HL-60/S4 treated with phorbol 12-myristate 13-acetate at 8.2 ng/mL for 4 days and 3 days (cell line): ENCODE data around the gene PXDN.

Source experiments
- in situ Hi-C: fragments of 300-500 bp; cut with MboI; formaldehyde crosslinking; loops from 2 replicates; pipeline ENCODE4 v1.15.0; 2022; ENCODE audit warnings: low sequenced_read_pairs

PXDN gene

DNA sequence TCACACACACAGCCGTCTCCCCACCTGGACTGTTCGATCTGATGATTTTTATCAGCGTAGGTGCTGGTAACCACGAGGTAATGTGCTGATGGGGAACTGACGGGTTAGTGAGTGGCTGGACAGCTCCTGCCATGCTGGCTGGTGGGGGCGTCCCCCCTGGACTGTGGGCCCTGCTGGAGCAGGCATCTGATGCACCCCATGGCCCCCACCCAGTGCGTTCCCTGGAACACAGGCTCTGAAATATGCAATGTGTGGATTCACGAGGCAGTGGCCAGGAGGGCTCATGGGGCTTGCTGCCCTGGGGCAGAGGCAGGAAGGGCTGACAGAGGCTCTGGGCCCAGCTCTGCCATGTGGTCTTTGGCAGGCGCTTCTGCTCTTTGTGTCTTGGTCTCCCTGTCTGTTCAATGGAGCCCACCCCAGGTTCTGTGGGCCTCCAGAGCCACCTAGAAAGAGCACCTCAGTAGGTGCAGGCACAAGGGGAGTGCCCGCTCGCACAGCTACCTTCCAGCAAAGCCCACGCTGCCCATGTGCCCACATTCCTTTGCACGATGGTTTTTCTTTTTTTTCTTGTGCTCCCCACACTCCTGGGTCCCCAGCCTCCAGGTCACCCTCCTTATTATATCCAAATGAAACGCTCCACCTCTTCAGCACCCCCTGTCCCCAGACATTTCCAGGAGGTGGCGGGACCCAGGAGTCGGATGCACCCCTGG, 10.3 kb upstream of the PXDN start:
- in situ Hi-C loops: no loop called here

DNA sequence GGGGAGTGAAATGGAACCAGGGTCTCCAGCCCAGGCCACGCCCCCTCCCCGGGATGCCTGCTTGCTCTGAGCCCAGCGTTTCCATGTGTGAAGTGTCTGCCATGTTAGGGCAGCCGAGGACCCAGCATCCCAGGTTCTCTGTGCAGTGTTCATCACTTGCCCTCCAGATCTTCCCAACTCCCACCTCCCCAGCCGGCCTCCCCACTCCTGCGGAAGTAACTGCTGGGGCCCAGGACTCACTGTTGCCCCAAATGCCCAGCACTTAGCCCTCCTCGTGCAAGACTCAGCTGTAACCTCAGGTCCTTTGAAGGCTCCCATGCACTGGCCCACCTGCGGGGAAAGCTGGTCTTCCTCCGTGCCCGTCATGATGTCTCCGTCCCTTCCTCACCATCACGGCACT, 9.7 kb upstream of the PXDN start:
- in situ Hi-C loops: no loop called here

DNA sequence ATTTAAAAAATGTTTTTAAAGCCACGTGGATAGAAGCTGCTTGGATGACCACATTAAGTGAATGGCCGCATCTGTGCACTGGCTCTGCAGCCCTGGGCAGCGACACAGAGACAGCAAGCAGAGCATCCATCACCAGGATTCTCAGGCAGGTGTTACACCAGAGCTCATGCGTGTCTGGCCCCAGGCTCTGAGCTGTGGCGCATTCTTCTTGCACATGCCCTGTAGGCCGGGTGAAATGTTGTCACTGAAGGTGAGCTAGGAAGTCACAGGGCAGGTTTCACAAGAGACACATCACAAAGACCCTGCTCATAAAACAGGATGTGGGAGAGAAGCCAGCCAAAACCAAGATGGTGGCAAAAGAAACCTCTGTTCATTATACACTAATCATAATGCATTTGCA, 8.4 kb upstream of the PXDN start:
- in situ Hi-C loops: no loop called here

DNA sequence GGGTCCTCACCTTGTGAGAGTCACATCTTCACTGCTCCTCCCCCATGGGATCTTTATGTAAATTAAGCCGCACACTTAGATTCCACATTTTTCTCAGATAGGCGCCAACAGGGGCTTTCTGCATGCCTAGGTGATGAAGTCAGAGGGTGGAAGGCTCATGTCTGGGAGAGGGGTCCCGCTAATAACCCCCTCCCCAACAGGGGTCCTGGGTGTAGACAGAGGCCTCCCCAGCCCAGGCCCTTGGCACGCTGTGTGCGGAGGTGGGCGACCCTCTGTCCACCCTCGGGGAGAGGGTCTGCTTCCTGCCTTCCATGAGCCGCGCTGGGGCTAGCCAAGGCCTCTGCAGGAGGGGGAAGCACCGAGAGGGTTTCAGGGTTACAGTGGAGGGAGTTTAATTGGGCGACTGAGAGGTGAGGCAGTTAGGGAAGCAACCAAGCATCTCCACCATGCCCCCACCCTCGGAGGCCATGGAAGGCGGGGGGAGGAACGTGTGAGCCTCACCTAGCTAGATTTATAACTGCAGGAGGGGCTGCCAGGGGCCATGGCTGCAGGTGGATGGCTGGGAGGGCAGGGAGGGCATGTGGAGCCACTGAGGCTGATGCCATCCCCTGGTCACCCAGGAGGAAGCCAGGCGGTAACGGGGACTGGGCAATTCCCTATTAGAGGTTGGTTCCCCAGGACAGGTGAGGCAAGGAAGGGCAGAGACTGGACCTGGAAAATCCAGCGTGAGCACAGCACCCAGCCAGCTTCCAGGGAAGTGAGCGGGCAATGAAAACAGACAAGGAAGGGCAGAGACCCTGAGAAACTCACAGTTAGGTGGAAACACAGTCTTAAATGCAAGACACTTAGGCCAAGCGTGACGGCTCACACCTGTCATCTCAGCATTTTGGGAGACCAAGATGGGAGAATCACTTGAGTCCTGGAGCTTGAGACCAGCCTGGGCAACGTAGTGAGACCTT, 7.7 kb upstream of the PXDN start:
- in situ Hi-C loops: no loop called here

DNA sequence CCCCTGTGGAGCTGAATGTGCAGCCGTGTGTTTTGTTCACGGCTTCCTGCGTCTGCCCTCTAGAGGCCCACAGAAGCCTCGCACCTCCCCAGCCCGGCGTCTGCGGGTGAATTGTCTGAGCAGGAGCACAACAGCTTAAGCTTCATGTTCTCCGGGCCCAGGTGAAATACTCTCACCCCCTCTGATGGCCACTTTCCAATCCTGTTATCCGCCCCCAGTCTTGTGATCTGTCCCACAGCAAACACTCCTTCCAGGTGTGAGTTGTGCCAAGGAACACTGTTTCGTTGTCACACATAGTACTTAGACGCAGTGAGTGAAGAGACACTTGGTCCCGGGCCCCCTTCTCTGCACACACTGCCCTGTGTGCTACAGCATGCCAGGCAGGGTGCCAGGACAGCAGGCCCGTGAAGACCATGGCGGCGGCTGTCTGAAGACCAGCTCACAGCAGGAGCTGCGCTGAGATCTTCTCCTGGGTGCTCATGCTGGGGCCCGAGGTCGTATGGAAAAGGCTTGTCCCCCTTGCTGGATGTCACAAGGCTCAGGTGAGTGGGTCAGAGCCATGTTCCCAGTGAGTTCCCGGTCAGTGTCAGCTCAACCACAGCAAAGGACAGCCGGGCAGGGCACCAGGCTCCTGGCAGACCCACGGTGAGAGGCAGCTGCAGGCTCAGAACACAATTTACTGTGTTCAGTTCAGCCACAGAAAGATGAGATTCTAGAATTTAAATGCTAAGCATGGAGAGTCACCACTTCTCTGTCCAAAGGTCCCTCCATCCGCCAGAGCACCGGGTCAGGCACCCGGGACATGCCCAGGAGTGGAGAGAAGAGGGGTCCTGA, 6.8 kb upstream of the PXDN start:
- in situ Hi-C loops: no loop called here

DNA sequence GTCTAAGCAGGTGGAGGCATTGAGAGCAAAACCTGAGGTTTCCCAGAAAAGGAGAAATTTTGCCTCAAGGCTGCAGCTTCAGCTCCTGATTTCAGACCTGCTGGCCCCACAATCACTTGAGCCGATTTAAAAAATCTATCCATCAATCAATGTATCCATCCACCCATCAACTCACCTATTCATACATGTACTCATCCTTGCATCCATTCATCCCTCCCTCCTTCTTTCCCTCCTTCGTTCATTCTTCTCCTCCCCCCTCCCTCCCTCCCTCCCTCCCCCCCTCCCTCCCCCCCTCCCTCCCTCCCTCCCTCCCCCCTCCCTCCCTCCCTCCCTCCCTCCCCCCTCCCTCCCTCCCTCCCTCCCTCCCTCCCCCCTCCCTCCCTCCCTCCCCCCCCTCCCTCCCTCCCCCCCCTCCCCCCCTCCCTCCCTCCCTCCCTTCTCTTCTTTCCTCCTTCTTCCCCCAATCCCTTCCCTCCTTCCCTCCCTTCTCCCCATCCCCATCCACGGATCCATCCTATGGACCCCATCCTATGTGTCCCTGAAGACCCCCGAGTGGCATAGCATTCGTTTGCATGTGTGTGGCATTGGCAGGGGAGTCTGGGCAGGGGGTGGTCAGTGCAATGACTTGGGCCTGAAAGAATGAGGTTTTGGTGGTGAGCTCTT, 6.1 kb upstream of the PXDN start:
- in situ Hi-C loops: no loop called here

DNA sequence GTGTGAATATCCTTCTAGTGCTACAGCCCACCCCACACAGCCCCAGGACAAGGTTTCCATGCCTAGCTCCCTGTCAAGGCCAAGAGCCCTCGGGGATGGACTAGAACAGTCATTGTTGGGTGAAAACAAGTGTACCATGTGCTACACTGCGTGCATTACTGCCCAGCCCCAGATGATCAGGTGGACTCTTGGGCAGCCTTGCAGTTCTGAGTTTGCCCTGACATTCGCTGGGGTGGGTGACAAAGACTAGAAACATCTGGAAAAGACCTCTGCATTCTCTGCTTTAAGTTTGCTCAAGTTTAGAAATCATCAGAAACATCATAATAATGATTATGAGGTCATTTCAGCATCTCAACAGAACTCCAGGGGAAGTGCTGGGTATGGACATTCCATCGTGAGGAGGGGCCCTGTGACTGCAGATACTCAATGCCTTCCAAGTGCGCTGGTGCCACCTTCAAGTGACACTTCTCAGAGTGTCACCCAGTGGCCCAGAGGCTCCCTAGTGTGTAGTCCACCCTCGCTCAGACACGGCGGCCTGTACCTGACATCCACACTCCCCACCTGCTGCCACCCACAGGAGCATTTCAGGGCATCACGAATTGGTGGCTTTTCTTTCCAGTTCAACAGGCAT, 5.3 kb upstream of the PXDN start:
- in situ Hi-C loops: no loop called here

DNA sequence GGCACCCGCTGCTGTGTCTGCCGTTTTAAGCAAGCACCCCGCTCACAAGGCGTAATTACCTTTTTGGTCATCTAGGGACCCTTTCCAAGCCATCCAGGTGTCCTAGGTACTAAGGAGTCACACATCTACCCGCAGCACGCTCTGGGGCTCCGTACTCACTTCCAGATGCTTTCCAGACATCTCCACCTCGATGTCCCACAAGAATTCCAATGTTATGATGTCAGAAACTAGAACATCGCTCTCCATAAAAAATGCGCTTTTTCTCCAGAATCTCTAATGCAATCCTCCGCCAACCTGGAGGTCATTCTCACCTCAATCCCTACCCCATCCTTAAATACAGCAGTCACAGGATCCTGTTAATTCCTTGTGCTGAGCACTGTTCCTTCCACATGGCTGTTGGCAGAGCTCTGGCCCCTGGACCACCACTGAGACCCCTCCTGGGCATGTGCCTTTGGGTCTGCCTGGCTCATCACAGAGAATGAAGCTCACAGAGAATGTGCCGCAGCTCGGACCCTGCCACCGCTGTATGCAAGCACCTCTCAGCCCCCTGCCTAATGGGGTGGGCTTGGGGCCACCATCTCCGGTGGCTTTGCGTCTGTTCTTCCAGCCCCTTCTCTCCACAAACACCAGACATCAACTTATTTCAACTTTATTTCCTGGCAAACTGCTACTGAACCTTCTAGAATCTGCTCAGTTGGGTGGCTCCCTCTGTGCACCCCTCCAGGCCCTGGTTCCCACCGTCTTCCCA, 4.6 kb upstream of the PXDN start:
- in situ Hi-C loops: no loop called here

DNA sequence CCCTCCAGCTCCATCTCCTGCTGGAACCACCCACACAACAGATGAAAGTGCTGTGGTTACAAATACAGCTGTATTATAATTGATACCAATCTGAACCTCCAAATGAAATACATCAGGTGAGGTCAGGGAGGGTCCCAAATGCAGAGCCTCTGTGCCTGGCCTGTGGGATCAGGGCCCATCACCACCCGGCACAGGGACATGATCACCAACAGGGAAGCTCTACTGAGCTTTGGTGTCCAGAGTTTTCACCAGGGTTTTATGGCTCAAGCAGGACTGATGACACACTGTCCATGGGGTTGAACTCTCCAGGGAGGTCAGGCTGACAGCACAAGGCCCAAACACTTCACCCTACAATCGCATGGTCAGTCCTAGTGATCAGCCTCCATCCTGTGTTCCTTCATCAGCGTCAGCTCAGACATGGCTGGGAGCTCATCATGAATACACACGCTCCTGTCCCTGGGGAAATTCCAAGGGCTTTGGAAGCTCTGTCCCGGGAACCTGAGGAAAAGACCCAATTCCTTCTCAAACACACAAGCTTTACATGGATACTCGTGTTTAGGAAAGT, 3.9 kb upstream of the PXDN start:
- in situ Hi-C loops: no loop called here

DNA sequence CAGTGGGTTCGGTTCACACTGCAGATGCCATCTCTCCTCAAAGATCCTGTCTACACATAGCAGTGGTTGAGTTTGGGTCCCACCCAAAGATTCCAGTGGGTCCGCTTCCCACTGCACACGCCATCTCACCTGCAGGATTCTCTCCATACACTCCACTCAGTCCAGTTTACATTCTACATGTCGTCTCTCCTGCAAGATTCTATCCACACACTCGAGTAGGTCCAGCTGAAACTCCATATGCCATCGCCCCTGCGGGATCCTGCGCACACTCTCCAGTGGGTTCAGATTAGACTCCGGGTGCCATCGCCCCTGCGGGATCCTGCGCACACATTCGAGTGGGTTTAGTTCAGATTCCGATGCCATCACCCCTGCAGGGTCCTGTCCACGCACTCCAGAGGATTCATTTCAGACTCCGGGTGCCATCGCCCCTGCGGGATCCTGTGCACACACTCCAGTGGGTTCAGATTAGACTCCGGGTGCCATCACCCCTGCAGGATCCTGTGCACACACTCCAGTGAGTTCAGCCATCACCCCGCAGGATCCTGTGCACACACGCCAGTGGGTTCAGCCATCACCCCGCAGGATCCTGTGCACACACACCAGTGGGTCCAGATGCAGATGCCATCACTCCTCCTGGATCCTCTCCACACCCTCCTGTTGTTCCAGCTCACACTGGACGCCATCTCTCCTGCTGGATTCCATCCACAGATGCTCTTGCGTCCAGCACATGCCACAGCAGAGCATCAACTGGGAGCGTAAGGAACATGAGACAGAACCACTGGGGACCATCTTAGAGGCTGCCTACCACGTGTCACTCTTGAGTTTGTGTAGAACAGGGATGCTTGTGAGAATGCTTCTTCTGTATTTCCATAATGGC, 3.0 kb upstream of the PXDN start:
- in situ Hi-C loops: no loop called here

DNA sequence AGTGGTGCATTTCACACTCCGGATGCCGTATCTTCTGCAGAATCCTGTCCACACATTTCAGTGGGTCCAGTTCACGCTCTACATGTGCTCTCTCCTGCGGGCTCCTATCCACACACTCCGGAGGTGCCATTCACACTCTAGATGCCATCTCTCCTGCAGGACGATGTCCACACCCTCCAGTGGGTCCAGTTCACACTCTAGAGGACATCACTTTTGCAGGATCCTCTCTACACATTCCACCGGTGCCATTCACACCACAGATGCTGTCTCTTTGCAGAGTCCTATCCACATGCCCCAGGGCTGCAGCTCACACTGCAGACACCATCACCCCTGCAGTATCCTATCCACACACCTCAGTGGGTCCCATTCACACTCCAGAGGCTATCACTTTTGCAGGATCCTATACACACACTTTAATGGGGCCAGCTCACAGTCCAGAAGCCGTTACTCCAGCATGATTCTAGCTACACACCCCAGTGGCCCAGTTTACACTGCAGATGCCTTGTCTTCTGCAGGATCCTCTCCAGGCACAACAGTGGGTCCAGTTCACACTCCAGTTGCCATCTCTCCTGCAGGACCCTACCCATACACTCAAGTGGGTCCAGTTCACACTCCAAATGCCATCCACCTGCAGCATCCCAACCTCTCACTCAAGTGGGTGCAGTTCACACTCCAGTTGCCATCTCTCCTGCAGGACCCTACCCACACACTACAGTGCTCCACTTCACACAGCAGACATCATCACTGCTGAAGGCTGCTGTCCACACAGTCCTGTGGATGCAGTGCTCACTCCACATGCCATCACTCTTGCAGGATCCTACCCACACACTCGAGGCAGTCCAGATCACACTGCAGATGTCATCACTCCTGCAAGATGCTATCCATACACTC, 2.1 kb upstream of the PXDN start:
- in situ Hi-C loops: no loop called here

DNA sequence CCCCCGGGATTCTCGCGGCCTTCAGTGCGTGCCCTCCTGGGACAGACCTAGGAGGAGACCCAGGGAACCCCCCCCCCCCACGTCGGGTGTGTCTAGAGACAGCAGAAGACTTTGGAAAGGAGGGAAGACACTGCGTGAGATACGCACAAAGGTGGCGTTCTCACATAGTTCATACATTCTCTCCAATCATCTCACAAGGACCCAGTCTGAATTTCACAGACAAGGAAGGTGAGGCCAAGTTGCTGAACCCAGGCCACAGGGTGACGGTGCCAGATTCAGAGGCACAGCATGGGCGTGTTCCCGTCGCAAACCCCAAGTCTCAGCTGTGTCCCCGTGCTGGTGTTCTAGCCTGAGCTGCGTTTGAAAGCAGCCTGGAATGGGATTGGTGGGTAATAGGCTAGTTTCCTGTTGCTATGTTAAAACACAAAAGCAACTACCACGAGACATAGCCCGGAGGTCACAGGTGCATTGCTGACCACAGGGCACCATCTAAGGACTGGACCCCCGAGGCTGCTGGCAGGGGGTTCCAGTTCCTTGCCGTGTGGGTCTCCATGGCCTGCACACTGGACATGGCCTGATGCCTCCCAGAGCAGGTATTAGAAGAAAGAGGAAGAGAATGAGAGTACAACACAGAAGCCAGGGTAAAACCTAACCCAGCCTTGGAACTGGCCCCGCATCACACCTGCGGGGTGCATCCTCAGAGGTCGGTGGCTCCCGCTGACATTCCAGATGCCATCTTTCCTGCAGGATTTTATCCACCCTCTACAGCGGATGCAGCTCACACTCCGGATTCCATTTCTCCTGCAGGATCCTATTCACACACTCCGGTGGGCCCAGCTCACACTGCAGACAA, 1.1 kb upstream of the PXDN start:
- in situ Hi-C loops: no loop called here

DNA sequence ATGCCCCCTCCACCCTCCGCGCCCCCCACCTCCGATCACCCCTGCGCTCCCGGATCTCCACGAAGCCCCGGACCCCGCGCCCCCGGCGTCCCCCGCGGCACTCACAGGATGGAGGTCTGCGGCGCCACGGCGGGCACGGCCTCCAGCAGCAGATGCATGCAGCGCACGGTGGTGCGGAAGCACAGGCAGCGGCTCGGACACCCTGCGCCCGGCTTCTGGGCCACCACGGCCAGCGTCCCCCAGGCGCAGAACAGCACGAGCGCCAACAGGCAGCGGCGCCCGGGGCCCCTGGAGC, 217 bp downstream of the PXDN start:
- in situ Hi-C loops: no loop called here

DNA sequence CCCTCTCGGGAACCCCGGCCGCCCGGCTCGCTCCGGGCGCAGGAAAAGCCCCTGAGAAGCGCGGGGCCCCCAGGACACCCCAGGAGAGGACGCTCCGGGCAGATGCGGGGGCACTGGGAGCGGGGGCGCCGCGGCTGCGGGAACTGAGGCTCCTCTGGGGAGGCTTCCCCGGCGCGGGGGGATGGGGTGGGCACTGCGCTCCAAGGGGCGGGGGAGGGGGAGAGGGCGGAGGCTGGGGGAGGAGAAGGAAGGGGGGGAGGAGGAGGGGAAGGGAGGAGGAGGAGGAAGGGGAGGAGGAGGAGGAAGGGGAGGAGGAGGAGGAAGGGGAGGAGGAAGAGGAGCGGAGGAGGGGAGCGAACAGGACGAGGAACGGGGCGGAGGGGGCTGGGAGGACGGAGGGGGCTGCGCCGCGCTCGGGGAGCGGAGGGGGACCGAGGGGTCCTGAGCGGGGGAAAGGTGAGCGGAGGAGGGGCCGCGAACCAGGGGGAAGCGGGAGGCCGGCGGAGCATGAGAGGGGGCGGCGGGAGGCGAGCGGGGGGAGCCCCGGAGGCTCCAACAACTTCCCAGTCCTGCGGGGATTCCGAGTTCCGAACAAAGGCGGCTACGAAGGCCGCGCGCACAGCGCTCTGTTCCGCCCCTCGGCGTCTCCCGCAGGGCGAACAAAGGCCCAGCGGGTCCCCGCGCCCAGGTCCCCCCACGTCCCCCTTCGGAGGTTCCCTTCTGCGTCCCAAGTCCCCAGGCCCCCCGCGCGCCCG, 742 bp downstream of the PXDN start:
- in situ Hi-C loops: no loop called here

DNA sequence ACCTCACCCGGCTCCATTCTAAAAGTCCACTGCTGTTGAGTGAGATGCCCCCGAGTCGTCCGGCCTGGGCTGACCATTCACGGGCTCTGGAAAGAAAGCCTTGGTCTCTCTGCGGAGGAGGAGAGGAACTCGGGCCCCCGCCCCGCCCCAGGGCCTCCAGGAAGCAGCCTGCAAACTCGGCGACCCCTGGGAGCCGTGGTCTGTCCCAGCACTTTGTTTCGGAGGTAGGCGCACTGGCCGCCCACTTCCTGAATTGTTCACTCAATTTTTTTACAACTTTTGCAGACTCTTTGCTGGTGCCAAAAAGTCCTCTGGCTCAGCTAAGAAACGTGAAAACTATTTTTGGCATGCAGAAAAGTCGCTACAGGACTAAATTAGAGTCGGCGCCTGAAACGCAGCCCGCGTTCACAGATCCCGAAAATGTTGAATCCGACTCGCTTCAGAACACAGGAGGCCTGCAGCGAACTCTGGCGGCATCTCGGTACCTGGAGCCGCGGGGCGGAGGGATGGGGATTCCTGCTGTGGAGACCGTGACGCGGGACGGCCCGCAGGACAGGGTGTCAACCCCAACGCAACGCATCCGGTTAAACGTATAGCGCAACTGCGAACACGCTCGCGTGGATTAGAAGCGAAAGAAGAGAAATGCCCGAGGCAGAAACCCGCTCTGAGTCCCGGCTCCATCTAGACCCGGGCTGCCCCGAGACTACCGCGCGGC, 1.5 kb downstream of the PXDN start:
- in situ Hi-C loops: no loop called here
